Measurements from ENCODE around the gene DNASE1L1.
A peak's percentile ranks its signal among the peaks of the same experiment; 100 is the strongest.
"Not testable (repeated sequence)": the region's sequence is repeated elsewhere in the genome, so short reads cannot be mapped to it uniquely, and the experiment has no call there.

The DNASE1L1 gene

DNA sequence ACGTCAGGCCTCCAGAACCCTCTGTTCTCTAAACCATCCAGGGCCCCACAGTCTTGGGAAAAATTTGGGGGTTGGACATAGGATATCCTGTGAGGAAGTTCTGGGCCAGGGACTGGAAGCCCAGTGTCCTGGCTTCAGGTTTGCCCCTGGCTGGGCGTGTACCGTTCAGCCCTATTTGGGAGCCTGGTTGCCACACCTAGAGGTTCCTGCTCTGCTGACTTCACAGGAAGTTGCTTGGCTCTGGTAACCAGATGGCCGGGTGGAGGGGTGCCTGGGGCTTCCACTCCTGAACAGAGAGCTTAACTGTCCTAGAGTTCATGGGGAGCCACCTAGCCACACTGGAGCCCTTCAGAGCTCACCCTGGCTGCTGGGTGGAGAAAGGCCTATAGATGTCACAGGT, 3.4 kb upstream of the DNASE1L1 start:
- Mint-ChIP-seq H3K27me3 (no peaks in the 10 kb centered on the region), H3K27ac (ENCODE audit: low read depth) (peak overlapping the region; percentile 89), H3K9me3 (no peaks in the 10 kb centered on the region), H3K4me1 (peaks cover 14% of the 10 kb centered on the region), H3K4me3 (peak overlapping the region; percentile 89), H3K36me3 (ENCODE audit: insufficient read depth) (peaks cover 6% of the 10 kb centered on the region)
- no peak for DNase-seq (ENCODE audit: low spot score in 2 of 2)
- ATAC-seq (replicated peaks; ENCODE audit: extremely low read depth, poor library complexity, severe bottlenecking) = peak; percentile 51

DNA sequence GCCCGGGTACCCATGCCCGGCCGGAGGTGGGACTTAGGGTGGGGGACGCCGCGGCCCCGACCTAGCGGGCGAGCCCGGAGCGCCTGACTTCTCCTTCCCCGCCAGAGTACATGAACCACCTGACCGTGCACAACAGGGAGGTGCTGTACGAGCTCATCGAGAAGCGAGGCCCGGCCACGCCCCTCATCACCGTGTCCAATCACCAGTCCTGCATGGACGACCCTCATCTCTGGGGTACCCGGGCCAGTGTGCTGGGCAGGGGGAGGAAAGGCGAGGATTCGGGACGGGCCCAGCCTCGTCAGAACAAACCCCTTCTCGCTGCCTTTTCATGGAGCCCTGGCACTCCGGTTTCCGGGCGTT, 2.9 kb upstream of the DNASE1L1 start:
- Mint-ChIP-seq H3K27ac (ENCODE audit: low read depth) (peak overlapping the region; percentile 89), H3K4me3 (peak overlapping the region; percentile 89), H3K36me3 (ENCODE audit: insufficient read depth) (peaks cover 6% of the 10 kb centered on the region), H3K9me3 (no peaks in the 10 kb centered on the region), H3K27me3 (no peaks in the 10 kb centered on the region), H3K4me1 (peaks cover 14% of the 10 kb centered on the region)
- ATAC-seq (replicated peaks; ENCODE audit: extremely low read depth, poor library complexity, severe bottlenecking) (peak; percentile 55), DNase-seq (ENCODE audit: low spot score in 2 of 2) (no peak)

DNA sequence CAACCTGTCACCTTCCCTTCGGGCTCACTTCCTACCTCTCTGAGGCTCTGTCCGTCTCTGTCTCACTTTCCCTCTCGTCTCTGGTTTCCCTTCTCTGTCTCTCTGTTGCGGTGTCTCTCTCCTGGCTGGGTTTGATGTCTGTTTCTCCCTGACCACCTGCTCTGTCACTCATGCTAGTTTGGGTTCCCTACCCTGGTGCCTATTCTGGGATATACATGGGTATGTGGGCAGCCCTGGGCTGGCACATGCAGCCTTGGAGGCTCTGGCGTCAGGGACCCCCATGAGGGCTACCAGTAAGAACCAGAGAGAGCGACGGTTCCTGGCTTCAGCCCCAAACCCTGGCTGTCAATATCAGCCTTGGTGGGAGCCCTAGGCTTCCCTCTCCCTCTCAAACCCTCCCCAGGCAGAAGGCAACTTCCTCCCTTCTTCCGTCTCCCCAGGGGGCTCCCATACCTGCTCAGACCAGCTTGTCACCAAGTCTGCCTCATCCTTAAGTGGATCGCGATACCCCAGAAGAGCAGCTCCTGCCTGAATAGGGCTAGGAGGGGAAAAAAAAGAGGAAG, 314 bp downstream of the DNASE1L1 start:
- peak overlapping the region; percentile 61 for H3K4me3 Mint-ChIP-seq
- H3K27ac Mint-ChIP-seq (ENCODE audit: low read depth) = no peak overlapping the region
- H3K27me3 Mint-ChIP-seq = no peaks in the 10 kb centered on the region
- H3K9me3 Mint-ChIP-seq = no peaks in the 10 kb centered on the region
- peaks cover 14% of the 10 kb centered on the region for H3K4me1 Mint-ChIP-seq
- peaks cover 3% of the 10 kb centered on the region for H3K36me3 Mint-ChIP-seq (ENCODE audit: insufficient read depth)
- DNase-seq (ENCODE audit: low spot score in 2 of 2) (no peak), ATAC-seq (replicated peaks; ENCODE audit: extremely low read depth, poor library complexity, severe bottlenecking) (no peak)

DNA sequence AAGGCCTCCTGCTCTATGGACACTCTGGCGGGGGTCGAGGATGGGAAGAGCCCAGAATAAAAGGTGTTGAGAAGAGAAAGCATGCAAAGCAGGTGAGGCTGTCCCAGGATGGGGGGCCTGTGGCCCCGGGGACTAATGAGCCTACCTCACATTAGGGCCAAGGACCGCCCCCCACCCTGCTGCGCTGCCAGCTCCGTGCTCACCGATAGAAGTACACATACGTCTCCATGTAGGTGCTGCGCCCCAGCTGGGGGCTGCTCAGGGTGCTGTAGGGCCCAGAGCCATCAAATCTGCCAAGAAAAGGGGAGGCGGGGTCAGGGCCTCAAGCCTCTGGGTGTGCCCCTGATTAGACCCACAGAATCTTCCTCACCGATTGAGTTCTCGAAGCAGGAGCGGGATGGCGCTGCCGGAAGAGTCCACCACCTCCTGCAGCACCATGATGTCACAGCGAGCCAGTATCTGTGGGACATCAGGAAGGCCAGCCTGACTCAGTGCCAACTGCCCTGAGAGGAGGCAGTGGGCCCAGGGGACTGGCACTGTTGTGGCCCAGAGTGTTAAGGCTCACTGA, 4.3 kb downstream of the DNASE1L1 start:
- Mint-ChIP-seq H3K9me3 (no peaks in the 10 kb centered on the region), H3K27me3 (no peaks in the 10 kb centered on the region), H3K27ac (ENCODE audit: low read depth) (no peak overlapping the region), H3K4me1 (peaks cover 10% of the 10 kb centered on the region), H3K4me3 (no peak overlapping the region), H3K36me3 (ENCODE audit: insufficient read depth) (peaks cover 21% of the 10 kb centered on the region)
- ATAC-seq (replicated peaks; ENCODE audit: extremely low read depth, poor library complexity, severe bottlenecking) = no peak
- no peak for DNase-seq (ENCODE audit: low spot score in 2 of 2)

DNA sequence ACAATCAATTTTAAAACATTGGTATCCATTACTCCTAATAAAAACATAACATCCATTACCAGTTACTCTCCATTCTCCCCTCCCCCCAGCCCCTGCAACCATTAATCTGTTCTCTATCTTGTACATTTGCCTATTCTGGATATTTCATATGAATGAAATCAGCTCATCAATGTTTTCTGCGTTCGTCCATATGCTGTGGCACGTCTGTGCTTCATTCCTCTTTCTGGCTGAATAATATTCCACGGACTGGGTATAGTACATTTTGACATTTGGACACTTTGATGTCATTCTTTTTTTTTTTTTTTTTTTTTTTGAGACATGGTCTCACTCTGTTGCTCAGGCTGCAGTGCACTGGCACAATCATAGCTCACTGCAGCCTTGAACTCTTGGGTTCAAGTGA, 5.2 kb downstream of the DNASE1L1 start:
- Mint-ChIP-seq H3K27ac (ENCODE audit: low read depth) (no peak overlapping the region), H3K36me3 (ENCODE audit: insufficient read depth) (peaks cover 29% of the 10 kb centered on the region), H3K4me1 (peaks cover 15% of the 10 kb centered on the region), H3K27me3 (no peaks in the 10 kb centered on the region), H3K9me3 (no peaks in the 10 kb centered on the region), H3K4me3 (no peak overlapping the region)
- no peak for ATAC-seq (replicated peaks; ENCODE audit: extremely low read depth, poor library complexity, severe bottlenecking)
- no peak for DNase-seq (ENCODE audit: low spot score in 2 of 2)

DNA sequence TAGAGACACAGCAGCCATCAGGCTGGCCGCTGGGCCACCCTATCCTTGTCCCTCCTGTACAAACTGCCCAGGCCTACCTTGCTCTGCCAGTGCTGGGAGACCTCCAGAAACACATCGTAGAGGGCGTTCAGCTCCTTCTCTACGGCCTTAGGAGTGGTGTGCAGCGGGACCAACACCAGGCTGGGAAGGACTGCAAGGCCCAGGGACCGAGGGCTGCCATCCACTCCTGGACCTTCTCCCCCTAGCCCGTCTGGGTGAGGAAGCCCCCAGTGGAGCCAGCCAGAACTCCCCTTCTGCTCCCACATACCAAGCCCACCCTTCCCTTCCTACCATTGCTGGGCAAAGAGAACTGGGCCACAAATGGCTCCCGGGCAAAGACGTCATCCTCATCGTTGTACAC, 5.9 kb downstream of the DNASE1L1 start:
- Mint-ChIP-seq H3K4me3 (no peak overlapping the region), H3K9me3 (no peaks in the 10 kb centered on the region), H3K4me1 (peaks cover 15% of the 10 kb centered on the region), H3K36me3 (ENCODE audit: insufficient read depth) (peaks cover 36% of the 10 kb centered on the region), H3K27me3 (no peaks in the 10 kb centered on the region), H3K27ac (ENCODE audit: low read depth) (no peak overlapping the region)
- no peak for DNase-seq (ENCODE audit: low spot score in 2 of 2)
- ATAC-seq (replicated peaks; ENCODE audit: extremely low read depth, poor library complexity, severe bottlenecking) = no peak

DNA sequence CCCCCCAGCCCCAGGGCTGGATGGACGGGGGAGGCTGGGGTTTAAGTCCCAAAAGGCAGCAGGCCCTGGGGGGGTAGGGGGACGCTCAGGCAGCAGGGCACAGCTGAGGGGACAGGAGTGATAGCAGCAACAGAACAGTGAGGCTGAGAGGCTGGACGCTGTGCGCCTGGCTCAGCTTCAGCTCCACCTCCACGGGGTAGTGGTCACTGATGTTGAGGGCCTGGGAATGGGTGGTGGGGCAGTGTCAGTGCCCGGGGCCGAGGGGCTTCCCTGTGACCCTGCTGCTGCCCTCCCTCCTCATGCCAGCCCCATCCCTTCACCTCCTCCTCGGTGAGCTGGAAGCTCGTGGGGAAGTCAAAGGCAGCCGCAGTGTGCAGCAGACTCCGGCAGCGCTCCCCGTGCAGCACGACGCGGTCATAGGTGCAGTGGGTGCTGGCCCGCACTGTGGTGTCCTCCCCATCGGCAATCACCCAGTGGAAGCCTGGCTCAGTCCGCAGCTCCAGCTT, 6.4 kb downstream of the DNASE1L1 start:
- Mint-ChIP-seq H3K36me3 (ENCODE audit: insufficient read depth) (peaks cover 41% of the 10 kb centered on the region), H3K27ac (ENCODE audit: low read depth) (no peak overlapping the region)
- ATAC-seq (replicated peaks; ENCODE audit: extremely low read depth, poor library complexity, severe bottlenecking) = no peak

DNA sequence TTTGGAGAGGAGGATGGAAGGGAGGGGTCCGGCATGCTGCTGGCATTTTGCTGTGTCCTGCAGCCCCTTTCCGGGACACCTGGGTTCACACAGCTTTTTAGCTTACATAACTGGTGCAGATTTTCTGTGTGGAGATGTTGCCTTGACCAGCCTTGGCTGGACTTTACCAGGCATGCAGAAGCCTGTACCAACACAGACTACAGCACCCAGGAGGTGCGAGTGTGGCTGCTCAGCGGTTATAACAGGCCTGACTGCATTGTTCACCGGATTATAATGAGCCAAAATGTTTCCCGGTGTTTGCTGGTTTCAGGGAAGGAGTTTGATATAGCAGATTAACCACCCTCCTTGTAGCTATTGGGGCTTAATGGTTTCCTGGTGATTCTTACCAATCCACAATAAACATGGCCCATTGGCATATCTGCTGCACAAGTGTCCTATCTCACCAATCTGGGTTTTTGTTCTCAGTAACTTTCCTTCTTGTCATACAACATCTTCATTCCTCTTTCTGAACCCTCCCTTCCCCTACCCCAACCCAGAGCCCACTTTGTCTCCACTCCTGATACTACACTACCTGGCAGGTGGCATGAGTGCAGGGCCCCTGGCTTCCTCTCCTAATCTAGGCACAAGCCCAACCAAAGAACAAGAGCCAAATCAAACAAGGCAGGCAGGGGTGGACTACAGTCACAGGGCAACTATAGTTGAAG, 7.0 kb downstream of the DNASE1L1 start:
- no peak overlapping the region for H3K4me3 Mint-ChIP-seq
- no peak overlapping the region for H3K27ac Mint-ChIP-seq (ENCODE audit: low read depth)
- H3K4me1 Mint-ChIP-seq = peaks cover 18% of the 10 kb centered on the region
- DNase-seq (ENCODE audit: low spot score in 2 of 2) (no peak), ATAC-seq (replicated peaks; ENCODE audit: extremely low read depth, poor library complexity, severe bottlenecking) (no peak)
- no peaks in the 10 kb centered on the region for H3K9me3 Mint-ChIP-seq
- peaks cover 43% of the 10 kb centered on the region for H3K36me3 Mint-ChIP-seq (ENCODE audit: insufficient read depth)
- H3K27me3 Mint-ChIP-seq = no peaks in the 10 kb centered on the region

More for the DNA sequence above, 6.4 kb downstream of the DNASE1L1 start:
- peaks cover 18% of the 10 kb centered on the region for H3K4me1 Mint-ChIP-seq
- no peak overlapping the region for H3K4me3 Mint-ChIP-seq
- no peaks in the 10 kb centered on the region for H3K27me3 Mint-ChIP-seq
- no peak for DNase-seq (ENCODE audit: low spot score in 2 of 2)
- no peaks in the 10 kb centered on the region for H3K9me3 Mint-ChIP-seq

DNA sequence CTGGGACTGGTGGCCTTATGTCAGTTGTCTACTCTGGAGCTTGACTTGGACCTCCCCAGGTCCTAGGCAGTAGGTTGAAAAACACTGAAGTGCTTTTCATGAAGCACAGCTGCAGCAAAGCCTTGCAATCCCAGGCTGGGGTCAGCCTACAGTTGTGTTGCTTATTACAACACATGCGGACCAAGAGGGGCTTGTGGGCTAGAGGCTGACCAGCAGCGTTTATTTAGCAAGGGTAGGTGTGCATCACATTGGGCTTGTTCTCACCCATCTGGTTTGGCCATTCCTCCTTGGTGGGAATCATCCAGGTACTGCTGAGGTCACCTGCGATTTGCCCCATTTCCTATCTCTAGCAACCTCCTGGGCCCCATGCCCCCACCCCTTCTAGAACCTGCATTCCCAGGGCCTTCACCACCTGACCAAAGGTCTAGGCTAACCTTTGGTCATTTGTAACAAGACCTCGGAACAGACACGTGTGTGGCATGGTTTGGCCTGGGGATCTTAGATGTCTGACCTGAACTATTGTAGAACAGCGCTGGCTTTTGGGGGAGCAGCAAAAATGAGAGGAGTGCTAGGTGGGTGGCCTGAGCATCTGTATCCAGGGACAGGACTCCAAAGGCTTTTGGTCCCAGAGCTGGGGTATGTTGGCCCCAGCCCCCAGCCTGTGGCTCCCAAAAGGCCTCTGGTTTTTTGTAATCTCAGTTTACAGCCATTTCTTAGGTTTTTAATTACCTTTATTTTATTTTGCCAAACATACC, 7.8 kb downstream of the DNASE1L1 start:
- Mint-ChIP-seq H3K27ac (ENCODE audit: low read depth) (no peak overlapping the region), H3K27me3 (no peaks in the 10 kb centered on the region), H3K4me1 (peaks cover 18% of the 10 kb centered on the region), H3K4me3 (peak overlapping the region; percentile 48), H3K36me3 (ENCODE audit: insufficient read depth) (peaks cover 45% of the 10 kb centered on the region), H3K9me3 (no peaks in the 10 kb centered on the region)
- no peak for ATAC-seq (replicated peaks; ENCODE audit: extremely low read depth, poor library complexity, severe bottlenecking)
- no peak for DNase-seq (ENCODE audit: low spot score in 2 of 2)

DNA sequence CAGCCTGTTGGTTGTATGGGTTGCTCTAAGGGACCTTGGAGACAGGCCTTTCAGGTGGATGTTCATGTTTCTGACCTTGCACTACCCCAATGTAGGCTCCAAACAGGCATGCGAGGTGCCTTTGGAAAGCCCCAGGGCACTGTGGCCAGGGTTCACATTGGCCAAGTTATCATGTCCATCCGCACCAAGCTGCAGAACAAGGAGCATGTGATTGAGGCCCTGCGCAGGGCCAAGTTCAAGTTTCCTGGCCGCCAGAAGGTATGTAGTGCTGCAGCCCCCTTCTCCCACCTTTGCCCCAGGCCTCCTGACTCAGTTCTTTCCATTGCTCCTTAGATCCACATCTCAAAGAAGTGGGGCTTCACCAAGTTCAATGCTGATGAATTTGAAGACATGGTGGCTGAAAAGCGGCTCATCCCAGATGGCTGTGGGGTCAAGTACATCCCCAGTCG, 8.7 kb downstream of the DNASE1L1 start:
- H3K9me3 Mint-ChIP-seq; H3K27me3 Mint-ChIP-seq; DNase-seq (ENCODE audit: low spot score in 2 of 2); ATAC-seq (replicated peaks; ENCODE audit: extremely low read depth, poor library complexity, severe bottlenecking): not testable (repeated sequence)
- peaks cover 18% of the 10 kb centered on the region for H3K4me1 Mint-ChIP-seq
- peak overlapping the region; percentile 98 for H3K4me3 Mint-ChIP-seq
- H3K27ac Mint-ChIP-seq (ENCODE audit: low read depth) = peak overlapping the region; percentile 99
- peaks cover 45% of the 10 kb centered on the region for H3K36me3 Mint-ChIP-seq (ENCODE audit: insufficient read depth)

DNA sequence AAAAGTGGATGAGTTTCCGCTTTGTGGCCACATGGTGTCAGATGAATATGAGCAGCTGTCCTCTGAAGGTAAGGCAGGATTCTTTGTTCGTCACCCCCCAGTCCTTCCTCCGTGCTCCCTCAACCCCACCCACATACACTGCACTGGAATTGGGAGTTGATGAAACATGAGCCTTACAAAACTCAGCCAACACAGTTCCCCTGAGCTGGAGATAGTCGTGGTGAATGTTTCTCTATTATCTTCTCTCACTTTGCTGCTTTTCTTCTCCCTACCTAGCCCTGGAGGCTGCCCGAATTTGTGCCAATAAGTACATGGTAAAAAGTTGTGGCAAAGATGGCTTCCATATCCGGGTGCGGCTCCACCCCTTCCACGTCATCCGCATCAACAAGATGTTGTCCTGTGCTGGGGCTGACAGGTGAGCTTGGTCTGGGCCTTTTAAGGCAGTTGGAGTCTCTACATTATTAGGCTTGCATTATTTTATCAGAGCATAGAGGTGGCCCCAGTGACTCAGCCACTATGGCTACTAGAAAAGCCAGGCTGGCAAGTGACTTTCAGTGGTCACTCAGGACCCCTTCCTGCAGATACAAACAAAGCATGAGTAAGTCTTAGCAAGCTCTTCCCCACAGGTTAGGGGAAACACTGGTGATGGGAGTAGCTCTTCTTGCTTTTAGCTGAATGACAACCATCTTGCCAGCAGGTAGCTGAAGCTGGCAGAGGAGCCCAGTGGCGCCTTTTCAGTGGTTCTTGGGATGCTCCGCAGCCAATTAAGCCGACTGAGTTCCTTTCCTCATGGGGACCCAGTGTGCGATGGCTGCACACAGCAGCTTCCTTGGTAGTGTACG, 9.3 kb downstream of the DNASE1L1 start:
- H3K4me3 Mint-ChIP-seq = peak overlapping the region; percentile 98
- H3K4me1 Mint-ChIP-seq = peaks cover 18% of the 10 kb centered on the region
- no peaks in the 10 kb centered on the region for H3K27me3 Mint-ChIP-seq
- ATAC-seq (replicated peaks; ENCODE audit: extremely low read depth, poor library complexity, severe bottlenecking) = no peak
- DNase-seq (ENCODE audit: low spot score in 2 of 2) = no peak
- H3K36me3 Mint-ChIP-seq (ENCODE audit: insufficient read depth) = peaks cover 44% of the 10 kb centered on the region
- peak overlapping the region; percentile 99 for H3K27ac Mint-ChIP-seq (ENCODE audit: low read depth)
- H3K9me3 Mint-ChIP-seq = no peaks in the 10 kb centered on the region
